NCI-H2196 treated with DMSO at 0.1 percent for 48 hours (cell line): ENCODE results near the gene PCP4.
"Not testable (repeated sequence)": the region's sequence is repeated elsewhere in the genome, so short reads cannot be mapped to it uniquely, and the experiment has no call there.

ENCODE experiments used
- DNase-seq: peaks from one replicate; lab custom pipeline; 2025; ENCODE audit not compliant: unreplicated experiment; lab: John Stamatoyannopoulos, UW

PCP4 gene

DNA sequence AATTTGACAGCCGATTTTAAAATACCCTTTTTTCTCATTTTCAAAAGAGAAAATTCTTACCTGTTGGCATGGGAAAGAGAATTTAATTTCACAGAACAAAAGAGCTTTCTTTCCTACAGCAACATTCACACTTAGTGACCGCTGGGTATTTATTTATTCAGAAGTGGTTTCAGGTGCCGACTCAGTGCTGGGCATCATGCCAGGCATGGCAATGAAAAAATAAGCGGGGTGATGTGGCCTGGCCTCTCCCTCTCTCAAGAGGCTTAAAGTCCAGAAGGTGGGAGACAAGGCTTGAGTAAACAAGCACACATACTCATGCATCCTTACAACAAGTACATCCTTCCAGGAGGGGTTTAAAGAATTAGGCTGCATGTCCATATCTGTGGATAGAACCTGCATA is 4.1 kb upstream of the PCP4 start:
- peak; percentile 77 for DNase-seq

DNA sequence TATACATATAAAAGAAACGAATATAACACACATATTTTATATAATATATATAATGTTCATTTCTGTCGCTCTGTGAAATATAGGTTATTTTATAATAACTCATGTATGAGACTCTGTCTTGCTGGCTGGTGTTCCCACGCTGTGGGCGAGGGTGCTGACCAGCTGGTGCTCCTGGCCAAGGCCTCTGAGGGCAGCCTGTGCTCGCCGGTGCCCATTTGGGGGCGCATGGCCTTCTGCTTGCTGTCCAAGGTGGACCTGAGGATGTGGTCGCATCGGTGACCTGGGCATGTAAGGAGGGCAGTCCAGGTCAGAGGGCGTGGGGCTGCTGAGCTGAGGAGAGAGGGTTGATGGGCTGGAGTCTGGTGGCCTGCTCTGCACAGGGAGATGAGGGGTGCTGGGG is 1.1 kb upstream of the PCP4 start:
- no peak for DNase-seq

DNA sequence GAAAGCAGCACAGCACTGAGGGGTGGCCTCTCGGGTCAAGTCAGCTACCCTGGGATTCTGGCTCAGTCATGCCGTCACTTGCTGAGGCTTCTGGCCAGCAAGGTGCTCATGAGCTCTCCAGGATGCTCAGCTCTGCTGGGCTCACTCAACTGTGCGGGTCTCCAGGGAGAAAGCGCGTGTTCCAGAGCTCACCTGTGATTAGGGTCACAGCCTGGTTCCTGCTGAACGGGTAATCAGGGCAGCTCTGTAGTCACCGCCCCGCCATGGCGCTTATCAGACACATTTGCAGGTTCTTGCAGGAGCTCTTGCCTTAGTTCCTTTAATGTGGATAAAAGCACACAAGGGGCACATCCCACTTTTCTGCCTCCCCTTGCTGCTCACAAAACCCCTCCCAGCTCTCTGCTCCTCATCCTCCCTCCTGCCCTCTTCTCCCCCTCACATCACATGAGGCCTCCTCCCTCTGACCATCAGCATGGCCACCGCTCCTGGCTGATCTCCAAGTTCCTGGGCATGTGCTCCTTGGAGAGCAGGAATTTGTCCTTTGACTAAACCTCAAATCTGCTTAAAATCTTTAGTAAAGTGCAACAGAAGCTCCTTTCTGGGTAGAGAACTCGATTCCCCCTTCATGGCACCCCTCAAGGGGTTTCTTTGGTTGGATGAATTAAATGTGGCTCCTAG is 2.0 kb downstream of the PCP4 start:
- no peak for DNase-seq

DNA sequence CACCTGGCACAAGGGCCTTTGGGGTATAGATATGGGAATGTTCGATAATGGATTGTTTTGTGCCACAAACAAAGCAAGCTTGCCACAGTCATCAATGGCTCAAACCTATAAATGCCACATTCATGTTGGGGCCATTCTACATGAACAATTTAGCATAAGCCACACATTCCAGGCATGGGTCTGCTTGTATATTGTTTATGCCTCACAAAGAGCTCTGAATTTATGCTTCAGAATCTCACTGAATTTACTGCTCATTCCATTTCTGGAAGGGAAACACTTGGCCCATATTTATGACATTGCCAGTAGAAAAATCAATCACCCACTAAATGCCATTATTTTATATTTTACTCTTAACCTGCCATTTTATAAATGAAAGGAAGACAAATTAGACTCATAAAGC is 6.4 kb downstream of the PCP4 start:
- DNase-seq = no peak

DNA sequence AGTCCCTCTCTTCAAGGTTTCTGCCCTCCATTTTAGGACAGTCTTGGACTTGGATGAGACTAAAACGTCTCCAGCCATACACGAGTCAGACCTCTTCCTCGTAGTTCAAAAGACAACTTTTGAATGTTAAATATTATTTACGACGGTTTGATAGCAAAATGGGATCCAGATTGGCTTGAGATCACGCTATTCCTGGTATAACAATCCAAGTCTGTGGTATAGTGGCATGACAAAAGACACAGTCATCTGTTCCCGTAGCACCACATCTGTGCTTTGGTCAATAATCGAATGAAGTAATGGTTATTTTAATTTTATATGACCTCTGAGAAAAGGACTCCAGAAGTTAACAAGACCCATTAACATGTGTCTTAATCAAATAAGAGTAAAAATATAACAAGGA is 7.0 kb downstream of the PCP4 start:
- DNase-seq = no peak

DNA sequence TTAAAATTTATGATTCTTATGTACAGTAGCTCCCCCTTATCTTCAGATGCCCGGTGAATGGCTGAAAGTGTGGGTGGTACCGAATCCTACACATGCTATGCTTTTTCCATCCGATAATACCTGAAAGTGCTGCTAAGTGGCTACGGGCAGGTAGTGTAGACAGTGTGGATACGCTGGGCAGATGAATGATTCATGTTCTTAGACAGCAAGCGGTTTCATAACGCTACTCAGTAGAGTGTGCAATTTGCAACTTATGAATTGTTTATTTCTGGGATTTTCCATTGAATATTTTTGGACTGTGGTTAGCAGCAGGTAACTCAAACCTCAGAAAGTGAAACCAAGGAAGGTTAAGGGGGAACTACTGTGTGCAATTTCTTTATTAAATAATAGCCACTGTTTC is 7.5 kb downstream of the PCP4 start:
- DNase-seq = no peak

DNA sequence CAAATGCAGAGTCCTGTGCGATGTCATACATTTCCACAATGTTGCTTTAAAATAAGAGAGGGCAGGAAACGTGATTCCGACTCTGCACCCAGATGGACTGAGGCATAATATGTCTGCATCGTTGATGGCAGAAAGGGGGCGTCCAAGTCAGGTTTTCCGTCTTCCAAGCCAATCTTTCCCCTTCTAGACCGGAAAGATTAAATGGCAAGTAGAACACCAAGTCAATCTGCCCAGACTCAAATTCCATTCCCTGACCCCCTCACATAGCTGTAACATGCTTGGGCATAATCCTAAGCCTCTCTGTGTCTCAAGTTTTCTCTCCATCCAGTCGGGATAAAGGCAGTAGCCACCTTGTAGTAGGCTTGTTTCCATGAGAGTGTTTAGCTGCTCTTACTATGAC is 14.4 kb downstream of the PCP4 start:
- no peak for DNase-seq

DNA sequence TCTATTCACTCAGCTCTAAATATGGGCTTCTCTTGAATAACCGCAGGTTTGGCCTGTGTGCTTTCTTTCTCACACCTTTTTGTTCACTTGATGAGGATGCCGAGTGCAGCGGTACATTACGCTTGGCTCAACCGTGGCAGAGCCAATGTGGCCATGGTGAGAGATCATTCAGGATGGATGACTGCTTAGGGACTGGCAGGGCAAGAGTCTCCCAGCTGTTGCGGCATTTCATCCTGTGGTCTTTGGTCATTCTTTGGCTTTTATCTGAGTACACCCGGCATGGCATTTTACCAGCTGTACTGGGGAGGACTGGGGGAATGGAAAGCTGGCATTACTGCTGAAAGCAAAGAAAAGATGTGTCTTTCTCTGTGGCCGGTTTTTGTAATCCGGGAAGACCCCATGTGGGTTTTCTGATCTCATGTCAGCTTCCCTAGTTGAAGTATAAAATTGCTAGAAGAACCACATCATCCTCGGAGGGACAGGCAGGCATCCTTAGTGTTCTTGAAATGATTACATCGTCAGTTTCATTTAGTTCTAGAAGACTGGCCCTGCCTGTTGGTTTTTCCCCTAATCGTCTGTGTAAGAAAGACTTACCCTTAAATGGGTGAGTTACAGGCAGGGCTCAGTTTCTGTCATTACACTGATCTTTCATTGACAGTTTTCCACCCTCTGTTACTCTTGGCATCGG is 15.1 kb downstream of the PCP4 start:
- no peak for DNase-seq

DNA sequence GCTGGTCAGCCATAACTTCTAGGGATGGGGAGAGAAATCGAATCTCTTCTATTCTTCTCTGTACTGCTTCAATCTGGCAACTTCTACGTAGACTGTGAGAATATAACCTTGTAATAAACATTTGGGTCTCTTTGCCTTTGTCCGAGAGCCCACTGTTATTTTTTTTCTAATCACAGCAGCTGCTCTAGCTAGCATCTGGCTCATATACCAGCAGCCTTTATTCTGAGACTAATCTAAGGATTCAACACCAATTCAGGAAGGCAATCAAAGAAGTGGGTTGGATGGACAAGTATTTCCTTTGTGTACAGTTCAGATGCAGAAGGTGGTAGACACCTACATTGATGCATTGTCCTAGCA is 15.6 kb downstream of the PCP4 start:
- no peak for DNase-seq

DNA sequence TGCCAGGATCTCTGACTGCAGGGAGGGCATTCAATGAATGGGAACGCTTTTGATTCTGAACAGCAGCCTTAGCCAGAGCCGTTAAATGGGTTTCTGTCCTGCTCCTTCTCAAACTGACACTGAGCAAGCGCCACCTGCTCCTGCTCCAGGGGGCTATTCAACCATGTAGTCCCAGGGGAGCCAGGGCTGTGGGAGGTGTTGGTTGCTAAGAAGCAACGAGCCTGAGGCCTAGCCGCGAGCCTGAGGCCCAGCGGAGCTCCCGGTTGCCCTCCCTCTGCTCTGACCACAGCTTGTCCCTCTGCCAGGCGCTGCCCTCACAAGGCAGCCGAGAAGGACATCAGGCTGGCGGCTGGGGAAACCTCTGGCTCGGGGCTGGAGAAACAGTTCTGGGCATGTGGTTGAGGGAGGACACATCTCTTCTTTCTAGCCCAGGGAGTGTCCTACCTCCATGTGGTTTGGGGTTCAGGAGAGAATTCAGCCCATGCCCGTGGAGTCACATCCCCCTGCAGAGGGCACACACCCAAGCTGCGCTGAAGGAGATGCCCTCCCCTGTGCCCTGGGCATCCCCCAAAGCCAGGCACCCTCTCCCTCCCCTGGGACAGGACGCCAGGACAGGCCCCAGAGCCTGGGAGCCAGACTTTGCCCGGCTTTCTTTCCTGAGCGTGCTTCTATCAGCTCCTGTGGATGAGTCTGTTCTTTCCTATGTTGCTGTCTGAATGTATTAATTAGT is 18.0 kb downstream of the PCP4 start:
- peak; percentile 27 for DNase-seq

DNA sequence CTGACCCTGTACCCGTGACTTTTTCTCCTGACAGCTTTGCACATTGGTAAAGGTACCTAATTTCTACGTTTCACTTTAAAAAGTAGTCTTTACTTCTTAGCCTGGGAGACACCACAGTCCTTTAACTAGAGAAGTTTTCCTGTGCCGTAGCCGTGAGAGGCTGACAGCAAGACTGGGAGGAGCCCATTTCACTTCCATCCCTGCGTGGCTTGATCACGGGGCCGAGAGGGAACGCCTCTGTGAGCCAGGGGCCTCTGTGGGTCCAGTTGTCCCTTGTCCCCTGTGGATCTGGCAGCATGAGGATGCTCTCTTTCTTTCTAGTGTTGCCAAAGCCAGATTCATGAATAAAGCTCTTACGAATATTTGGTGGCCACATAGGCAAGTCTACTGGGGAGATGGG is 21.6 kb downstream of the PCP4 start:
- DNase-seq = no peak

DNA sequence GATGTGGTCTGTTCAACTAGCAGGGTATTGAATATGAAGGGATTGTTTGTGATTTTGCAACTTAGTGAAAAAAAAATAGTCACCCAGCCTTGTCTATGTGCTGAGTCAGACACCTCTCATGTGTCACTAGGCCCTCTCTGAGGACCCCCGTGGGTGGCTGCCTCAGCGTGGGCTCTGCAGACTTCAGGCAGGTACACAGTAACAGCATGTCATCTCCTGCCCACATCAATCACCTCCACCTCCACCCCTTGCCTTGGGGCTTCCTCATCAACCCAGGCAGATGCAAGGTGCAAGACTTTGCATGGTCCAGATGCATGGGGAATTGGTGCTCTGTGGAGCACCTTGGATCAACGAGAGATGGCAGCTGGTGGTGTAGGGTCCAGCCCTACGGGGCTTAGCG is 23.9 kb downstream of the PCP4 start:
- DNase-seq = no peak

DNA sequence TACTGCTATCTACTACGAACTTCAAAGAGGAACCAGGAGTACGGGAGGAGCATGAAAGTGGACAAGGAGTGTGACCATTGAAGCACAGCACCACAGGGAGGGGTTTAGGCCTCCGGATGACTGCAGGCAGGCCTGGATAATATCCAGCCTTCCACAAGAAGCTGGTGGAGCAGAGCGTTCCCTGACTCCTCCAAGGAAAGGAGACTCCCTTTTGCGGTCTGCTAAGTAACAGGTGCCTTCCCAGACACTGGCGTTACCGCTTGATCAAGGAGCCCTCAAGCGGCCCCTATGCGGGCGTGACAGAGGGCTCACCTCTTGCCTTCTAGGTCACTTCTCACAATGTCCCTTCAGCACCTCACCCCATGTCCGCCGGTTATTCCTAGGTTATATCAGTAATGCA is 24.6 kb downstream of the PCP4 start:
- not testable (repeated sequence) for DNase-seq

DNA sequence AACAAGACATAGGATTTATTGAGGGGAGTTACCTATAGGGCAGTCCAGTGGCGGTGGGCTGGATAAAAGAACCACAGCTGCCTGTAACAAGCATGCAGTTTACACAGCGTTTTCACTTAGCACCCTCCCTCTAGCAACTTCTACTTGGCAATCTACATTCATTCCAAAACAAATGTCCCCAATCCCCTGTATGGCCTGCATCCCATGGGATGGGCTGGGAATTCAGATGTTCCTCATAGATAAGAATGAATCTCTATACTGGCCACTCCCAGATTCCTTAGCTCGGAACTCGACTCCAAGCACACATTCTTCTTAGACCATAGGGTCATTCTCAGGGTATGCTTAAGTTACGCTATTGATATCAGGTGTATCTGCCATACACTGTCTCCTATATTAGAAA is 33.3 kb downstream of the PCP4 start:
- DNase-seq = no peak

DNA sequence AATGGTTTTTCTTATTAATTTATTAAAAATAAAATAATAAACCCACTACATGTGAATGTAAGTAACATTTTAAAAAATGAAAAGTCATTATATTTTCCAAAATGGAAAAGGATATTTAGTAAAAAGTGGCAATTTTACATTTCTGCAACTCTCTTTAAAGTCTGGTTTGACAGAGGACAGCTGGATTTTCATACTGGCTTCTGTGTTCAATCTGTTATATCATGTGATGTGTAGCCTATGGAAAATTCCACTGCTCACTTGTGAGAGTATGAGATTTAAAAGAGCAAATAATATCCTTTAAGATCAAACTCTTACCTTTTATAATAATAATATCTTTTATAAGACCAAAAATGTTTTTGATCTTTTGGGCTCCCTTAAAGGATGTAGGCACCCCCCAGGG is 33.7 kb downstream of the PCP4 start:
- no peak for DNase-seq

DNA sequence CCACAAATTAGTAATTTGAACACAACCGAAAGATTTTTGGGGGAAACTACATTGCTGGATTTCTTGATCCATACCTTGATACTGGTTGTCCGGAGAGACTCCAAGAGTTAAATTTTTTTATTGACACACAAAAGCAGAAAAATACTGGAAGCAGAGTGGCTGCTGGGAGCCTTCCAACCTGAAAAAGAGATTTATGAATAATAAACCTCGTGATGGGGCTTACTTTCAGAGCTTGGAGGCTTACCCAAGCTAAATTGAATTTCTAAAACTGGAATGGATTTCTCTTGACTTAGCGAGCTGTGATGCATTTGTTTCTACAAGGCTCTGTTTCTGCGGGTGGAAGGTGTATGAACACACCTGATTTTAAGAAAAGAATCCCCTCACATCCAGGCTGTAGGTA is 35.7 kb downstream of the PCP4 start:
- no peak for DNase-seq

DNA sequence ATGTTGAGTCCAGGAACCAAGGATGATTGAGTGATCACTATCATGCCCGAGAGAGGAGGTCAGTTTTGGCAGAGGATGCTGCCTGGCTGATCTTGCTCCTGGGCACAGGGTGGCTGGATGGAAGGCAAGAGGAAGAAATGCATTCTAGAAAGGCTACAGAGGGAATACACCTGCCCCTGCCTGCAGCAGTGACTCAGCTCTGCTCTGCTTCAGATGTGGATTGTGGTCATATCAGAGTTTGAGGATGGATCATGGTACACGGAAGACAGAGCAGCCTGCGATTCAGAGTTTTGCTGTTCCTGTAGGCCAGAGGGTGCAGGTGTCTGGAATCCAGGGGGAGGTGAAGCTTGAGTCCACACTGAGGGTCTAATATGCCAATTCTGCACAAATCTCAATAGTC is 37.2 kb downstream of the PCP4 start:
- DNase-seq = no peak

DNA sequence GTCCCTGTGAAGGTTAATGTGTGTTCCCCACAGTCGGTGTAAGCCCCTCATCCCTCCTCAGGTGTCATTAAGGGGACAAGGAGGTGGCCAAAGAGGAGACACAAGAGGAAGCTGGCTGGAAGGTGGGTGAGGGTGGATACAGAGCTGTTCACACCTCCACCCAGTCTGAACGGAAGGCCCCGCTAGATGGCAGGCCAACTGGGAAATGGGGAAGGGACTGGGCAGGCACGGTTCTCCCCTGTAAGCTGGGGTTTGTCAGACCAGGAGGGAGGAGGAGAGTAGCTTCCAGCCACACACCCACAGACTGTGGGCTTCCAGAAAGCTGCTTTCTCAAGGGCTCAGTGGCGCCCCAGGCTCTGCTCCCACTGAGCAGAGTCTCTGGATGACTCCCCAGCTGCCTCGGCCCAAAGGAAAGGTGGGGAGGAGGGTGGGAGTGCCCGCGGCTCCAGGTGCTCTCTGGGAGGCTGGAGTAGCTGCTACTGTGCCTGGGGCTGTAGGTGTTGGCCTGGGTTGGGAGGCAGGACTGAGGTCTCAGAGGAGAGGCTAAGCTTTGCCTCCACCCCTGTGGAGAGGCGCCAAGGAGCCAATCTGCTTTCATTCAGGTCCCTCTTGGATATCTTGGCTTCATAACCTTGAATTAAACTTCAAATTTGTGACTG is 41.2 kb downstream of the PCP4 start:
- DNase-seq = no peak

DNA sequence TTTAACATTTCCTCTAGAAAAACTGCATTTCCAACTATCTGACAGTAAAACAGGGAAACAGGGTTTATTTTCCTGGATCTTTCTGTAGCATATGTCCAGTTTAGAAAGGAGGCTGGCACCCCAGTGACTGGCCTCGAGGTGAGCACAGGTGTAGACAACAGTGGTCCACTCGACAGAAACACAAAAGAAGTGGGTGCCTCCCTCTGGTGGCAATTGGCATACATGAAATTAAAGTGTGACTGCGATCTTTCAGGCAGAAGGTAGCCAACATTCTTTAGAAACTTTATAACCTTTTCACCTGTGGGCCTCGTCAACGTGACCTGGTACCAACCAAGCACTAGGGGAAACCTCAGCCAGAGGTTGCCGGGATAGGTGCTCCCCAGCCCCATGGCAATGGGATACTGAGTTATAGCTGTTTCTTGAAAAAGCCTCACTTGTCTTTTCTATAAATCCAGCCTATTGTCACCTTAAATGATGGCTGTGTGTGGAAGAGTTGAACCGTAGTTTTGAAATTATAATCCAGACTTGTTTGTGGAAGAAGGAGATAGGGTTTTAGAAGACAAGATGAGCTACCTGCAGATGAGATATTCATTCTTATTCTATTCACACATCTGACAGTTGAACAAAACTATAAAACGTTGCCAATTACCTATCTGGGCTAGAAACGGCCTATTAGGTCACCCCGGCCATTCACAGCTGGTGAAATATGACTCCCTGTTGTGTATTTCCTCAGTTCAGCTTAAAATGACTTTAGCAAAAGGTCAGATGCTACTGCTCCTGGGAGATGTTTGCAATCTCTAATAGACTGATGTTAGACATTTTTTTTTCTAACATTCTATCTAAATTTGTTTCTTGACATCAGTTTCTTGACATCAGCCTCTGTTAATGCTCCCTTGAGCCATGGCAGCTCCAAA is 44.3 kb downstream of the PCP4 start:
- peak; percentile 64 for DNase-seq

DNA sequence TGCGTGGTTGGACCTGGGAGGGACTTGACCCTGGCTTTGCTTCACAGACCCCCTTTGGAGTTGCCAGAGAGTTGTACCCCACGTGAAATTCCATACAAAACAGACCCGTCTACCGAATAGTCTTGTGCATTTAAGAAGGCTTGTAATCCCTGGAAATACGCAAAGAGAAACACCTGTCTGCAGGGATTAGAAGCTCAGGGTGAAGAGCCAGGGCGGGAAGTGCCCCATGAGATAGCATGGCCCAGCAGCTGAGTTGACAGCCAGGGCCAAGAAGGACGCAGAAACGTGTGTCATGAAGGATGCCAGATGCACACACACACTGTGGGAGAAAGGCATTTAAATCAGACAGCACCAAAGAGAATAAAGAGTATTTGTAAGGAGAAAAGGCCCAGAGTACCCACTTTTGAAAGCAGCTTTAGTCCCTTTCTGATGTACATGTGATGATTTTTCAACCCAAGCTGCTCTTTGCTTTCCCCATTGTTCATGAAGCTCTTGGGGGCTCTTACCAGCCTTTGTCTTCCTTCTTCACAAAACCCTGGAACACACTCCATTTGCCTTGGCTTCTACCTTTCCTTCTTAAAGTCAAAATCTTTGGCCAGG is 46.6 kb downstream of the PCP4 start:
- DNase-seq = no peak

DNA sequence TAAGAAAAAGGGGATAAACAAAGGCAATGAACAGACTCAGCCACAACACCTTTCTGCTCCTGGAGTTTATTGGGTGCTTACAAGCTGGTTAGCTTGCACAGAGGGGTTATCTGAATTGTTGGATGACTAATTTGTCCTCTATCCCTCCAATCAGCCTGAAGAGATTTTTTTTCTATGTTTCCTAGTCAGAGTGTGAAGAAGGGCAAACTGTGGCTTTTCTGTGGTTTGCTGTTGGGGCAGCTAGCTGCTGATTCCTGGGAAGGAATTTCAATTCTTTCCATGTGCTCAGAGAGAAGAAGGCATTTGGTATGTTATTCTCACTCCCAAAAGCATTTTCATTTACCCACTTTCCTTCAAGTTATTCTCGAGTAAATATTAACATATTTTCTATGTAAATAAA is 48.6 kb downstream of the PCP4 start:
- no peak for DNase-seq
